Activated CD4-positive, CD25-positive, alpha-beta regulatory T cell treated with anti-CD3 and anti-CD28 coated beads, Interleukin-2, amount 50 U/mL, for 24 hours (primary cell): ENCODE data around the gene GTF3C4.
"Not testable (repeated sequence)": the region's sequence is repeated elsewhere in the genome, so short reads cannot be mapped to it uniquely, and the experiment has no call there.

Source experiments
- ATAC-seq, 2 donors: fragments of 150-1000 bp; cut with Tn5 transposase; one replicate each; pipeline ENCODE4 v1.10.0; 2021; ENCODE audit warnings: mild to moderate bottlenecking in 1 of 2, moderate library complexity in 1 of 2

Gene GTF3C4

DNA sequence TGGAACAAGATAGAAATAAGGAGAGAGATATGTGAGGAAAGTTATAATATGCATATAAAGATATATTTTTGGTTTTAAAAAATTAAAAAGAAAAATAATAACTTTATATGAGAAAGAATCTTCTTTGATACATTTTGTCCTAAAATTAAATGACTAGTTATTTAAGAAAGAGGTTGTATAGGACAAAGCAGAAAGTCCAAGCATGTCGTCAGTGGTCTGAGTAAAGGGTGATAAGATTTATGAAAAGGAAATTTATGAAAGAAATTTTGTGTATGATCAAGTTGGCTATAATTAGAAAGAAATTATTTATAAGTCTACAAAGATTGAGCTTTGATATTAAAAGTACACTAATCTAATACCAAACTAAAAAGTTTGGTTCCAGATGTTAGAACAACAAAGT is 32.0 kb downstream of the GTF3C4 start:
- ATAC-seq, result no peak

DNA sequence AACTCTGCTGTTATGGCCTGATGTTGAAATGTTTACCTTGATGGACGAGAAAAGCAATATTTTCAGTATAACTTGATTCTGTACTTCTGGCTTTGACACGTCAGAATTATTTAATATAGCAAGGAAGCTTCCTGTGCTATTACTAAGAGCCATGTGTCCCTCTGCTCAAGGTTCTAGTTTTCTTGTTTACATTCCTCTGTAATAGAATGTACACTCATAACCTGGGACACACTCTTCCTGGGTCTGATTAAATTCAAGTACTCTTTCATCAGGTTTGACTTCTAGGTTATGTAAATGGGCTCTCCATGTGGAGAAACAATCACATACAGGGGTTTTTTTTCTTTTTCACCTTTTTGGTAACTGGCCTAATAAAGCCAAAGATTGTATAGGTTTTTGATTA is 33.1 kb downstream of the GTF3C4 start:
- ATAC-seq, result no peak

DNA sequence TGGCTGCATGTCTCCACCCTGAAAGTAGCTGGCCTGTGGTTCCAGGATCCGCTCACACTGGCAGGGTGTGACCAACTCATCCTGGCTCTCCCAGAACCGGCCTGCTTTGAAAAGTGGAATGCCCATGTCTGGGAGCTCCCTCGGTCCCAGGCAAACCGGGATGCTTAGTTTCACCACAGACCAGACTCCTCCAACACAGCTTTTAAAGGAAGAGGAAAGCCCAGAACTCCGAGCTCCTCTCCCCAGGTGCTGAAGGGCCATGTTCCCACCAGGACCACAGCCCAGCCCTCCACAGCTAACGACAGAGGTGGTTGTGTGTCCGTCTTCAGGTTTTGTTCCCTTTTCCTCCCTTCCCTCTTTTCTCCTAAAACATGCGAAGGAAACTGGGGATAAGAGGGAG is 38.0 kb downstream of the GTF3C4 start:
- no peak for ATAC-seq

DNA sequence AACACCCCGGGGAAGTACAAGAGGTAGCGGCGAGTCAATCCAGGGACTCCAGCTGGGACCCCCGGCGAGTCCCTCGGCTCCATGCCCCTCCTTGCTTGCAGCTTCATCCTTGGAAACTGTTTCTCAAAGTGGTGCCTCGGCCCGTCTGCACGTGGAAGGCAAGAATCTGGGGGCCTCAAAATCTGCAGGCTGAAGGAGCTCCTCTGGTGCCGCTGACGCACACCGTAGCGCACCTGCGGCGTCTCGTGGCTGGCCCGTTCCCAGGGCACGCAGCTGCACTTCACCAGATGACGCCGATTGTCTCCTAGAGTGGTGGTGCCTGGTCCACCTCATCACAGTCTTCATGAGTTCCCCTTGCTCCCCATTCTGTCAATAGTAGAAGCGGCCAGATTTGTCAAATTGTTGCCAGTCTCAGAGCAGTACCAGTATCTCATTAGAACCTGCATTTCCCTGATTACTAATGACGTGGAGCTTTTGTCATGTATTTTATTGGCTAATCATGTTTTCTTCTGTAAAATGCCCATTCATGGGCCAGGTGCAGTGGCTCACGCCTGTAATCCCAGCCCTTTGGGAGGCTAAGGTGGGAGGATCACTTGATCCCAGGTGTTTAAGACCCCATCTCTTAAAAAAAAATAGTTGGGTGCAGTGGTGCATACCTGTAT is 38.6 kb downstream of the GTF3C4 start:
- ATAC-seq, result no peak

DNA sequence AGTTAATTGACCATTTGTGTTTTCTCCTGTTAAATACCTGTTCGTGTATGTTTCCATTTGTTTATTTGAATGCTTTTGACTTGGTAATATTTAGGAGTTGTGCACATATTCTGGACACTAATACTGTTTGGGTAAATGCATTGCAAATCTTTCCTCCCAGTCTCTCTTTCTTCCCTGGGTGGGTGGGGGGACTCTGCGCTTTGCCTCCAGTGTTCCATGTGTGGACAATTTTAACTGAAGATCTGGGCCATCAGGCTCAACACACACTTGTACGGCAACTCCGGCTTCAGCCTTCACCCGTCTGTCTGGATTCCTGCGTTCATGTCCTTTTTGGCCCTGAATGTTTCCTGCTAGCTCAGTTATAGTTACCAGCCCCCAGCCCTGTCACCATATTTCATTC is 40.1 kb downstream of the GTF3C4 start:
- ATAC-seq, result no peak

DNA sequence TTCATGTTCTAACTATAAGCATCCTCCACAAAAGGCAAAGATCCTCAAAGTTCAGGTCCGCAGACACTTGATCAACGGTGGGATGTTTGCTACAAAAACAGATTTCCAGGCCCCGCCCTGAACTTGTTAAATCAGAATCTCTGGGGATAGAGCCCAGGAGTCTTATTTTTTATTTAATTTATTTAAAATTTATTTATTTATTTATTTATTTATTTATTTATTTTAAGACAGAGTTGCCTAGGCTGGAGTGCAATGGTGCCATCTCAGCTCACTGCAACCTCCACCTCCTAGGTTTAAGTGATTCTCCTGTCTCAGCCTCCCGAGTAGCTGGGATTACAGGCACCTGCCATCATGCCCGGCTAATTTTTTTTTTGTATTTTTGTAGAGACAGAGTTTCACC is 40.9 kb downstream of the GTF3C4 start:
- ATAC-seq, result not testable (repeated sequence)

DNA sequence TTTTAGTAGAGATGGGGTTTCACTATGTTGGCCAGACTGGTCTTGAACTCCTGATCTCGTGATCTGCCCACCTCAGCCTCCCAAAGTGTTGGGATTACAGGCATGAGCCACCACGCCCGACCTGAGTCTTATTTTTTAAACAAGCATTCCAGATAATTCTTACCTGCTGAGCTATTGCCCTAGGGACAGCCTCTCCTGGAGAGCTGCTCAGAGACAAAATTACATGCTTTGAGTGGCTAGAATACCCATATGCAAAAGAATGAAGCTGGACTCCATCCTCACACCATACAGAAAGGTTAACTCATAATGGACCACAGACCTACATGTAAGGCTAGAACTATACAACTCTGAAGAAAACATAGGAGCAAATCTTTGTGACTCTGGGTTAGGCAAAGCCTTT is 41.6 kb downstream of the GTF3C4 start:
- no peak for ATAC-seq

DNA sequence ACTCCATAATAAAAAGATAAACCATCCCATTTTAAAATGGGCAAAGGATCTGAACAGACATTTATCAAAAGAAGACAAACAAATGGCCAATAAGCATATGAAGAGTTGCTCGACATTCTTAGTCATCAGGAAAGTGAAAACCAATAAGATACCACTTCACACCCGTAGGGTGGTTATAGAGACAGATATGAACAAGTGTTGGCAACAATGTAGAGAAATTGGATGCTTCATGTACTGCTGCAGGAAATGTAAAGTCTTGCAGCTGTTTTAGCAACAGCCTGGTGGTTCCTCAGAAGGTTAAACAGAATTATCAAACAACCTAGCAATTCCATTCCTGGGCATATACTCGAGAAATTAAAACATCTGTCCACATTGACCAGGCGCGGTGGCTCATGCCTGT is 42.5 kb downstream of the GTF3C4 start:
- peak in 1 of 2 donors; percentile 45 for ATAC-seq

DNA sequence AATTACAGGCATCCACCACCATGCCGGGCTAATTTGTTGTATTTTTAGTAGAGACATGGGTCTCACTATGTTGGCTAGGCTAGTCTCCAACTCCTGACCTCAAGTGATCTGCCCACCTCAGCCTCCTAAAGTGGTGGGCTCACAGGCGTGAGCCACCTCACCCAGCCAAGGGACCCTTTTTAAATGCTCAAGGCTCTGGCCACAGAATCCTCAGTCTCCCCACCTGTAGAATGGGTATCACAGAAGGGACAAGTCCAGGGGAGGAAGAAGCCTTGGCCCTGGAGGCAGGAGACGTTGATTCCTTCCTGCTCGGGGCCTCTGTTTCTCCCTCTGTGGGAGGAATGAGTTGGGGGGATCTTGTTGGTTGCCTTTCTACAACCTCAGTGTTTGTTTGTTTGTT is 45.7 kb downstream of the GTF3C4 start:
- ATAC-seq, result no peak

DNA sequence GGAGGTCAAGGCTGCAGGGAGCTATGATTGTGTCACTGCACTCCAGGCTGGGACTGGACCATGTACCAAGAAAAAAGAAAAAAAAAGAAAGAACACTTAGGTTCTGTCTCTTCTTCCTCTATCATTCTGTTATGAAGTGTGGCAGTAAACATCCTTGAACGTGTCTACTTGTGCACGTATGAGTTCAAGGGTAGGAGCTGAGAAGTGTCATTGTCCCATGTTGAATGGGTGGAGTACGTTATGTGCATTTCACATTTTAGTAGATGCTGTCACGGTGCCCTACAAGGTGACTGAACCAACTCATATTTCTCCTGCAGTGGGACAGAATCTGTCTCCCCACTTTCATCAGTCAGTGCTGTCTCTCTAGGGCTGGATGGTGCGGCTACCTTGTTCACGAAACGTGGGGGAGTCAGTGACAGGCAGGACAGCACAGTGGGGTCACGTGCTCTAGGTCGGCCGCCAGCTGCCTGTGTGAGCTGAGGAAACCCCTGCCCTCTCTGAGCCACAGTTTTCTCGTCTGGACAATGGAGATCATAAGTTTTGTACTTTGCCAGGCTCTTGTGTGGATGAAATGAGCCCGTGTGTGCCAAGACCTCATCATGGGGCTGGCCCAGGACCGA is 47.2 kb downstream of the GTF3C4 start:
- no peak for ATAC-seq

DNA sequence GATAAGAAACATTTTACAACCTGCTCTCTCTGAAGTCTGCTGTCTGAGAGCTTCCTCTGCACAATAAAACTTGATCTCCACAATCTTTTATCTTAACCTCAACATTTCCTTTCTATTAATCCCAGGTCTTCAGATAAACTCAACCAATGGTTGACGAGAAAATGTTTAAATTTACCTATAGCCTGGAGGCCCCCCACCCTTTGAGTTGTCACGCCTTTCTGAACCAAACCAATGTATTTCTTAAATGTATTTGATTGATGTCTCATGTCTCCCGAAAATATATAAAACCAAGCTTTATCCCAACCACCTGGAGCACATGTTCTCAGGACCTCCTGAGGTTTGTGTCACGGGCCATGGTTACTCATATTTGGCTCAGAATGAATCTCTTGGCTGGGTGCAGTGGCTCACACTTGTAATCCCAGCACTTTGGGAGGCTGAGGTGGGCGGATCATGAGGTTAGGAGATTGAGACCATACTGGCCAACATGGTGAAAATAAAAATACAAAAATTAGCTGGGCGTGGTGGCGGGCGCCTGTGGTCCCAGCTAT is 48.2 kb downstream of the GTF3C4 start:
- not testable (repeated sequence) for ATAC-seq

DNA sequence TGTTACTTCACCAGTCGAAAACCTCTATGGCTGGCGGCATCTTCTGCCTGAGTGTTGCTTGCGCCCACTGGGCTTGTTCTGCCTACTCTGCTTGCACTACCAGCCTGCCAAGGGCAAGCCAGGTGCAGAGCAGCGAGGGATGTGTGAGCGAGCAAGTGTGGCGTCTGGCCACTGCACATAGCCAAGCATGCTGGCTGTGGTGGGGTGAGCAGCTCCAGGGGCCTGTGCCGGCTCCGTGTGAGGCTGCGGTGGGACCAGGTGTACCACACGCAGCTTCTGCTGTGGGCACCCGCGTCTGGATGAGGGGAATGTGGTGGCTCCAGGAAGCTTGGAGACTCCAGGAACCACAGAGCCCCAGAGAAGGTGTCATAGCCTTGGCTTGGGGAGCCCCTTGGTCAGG is 51.4 kb downstream of the GTF3C4 start:
- ATAC-seq, result no peak

DNA sequence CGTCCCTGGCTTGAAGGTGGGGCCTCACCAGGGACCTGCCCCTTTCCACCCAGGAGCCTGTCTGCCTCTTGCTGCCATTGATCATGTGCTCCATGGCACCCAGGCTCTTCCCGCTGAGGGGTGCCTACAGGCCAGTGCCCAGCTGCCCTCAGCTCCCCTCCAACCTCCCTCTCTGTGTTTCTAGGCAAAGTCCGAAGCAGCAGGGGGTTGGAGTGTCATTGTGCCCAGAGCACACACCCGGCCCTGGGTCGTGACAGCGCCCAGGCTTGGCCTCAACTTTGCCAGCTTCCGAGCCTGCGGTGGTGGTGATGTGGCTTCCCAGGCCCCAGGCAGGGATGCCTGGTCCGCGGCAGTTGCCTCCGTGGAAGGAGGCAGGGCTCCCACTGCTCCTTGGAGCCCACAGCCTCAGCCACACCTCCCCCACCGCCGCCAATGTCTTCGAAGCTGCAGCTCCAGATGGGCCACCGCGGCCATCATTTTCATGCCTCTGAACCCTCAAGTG is 52.4 kb downstream of the GTF3C4 start:
- ATAC-seq, result no peak

DNA sequence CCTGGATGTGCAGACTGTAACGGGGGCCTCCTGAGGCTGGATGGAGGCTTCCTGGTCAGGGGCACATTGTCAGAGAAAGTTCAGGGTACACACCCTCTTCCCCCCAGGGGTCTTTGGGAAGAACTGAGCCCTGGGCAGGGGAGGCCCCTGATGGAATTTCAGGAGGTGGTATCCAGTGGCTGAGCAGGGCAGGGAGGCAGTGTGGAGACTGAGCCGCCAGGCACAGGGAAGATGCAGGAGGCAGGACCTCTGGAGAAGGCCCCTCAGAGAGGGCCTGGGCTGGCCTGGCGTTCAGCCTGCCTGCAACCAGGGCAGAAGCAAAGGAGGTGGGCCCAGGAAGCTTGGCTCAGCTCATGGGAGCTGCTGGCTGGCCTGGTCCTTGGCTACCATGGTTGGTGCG is 53.5 kb downstream of the GTF3C4 start:
- ATAC-seq, result no peak

DNA sequence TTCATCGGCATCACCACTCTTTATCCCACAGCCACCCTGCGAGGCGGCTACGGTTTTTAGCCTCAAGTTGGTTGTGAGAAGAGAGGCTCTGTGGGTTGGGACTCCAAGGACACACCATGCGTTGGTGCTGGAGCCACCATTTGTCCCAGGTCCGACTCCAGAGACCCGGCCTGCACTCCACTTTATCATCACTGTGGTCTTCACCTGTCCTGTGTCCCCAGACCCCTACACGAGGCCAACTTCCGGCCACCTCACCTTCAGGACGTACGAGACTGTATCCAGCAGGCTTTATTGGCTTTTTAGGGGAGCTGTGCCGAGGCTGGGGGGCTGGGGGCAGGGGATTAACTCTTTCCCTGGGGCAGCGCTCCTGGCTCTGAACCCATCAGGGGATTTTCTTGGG is 55.0 kb downstream of the GTF3C4 start:
- no peak for ATAC-seq

DNA sequence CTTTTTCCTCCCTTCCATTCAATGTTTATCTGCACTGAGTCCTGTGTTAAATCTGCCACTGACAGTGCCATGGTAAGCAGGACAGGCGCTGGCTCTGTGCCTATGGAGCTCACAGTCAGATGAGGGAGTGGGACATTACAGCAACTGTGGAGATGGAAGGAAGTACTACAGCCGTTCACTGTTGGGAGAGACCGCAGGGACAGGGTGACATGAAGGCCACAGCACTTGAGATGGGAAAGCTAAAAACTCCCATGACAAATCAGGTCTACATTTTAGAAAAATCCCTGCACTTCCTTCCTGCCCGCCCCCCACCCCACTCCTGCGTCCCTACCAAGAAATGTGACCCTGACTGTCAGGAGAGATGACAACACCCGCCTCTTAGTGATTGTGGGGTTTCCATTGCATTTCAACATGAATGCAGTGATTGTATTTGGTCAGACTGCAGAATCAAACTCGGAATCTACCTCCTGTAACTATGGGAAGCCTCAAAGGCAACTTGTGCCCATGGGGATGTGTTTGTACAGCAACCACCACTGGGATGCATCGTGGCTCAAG is 56.4 kb downstream of the GTF3C4 start:
- ATAC-seq, result no peak

DNA sequence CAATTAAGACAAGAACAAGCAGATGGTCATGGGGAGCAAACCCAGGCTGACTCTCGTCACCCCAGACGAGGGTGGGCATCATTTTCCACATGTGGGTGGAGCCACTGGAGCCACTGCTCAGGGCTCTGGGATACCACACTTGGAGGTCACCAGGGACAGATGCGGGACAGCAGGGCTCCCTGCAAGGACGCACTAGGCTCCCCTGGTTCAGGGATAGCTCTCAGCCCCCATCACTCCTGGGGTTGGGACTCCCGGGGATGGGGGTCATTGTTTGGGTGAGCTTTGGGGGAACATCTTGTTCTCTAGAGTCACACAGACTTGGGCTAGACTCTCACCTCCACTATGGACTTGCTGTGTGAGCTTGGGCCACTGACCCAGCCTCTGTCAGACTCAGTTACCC is 57.8 kb downstream of the GTF3C4 start:
- ATAC-seq, result no peak

DNA sequence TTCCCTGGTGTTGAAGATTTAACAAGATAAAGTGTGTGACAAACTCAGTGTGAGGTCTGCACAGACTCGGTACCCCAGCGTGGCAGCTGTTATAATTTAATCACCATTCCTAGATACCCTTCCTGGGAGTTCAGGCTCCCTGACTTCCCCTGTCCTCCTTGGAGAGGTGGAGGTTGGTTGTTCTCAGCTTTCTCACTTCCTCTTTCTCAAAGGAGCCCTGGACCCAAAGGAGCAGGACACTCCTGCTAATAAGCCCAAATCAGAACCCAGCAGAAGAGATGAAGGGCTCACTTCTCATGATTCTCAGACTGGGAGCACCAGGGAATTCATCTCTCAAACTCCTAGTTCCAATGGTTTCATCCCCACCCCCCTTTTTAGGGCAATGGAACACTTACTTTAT is 58.2 kb downstream of the GTF3C4 start:
- no peak for ATAC-seq

DNA sequence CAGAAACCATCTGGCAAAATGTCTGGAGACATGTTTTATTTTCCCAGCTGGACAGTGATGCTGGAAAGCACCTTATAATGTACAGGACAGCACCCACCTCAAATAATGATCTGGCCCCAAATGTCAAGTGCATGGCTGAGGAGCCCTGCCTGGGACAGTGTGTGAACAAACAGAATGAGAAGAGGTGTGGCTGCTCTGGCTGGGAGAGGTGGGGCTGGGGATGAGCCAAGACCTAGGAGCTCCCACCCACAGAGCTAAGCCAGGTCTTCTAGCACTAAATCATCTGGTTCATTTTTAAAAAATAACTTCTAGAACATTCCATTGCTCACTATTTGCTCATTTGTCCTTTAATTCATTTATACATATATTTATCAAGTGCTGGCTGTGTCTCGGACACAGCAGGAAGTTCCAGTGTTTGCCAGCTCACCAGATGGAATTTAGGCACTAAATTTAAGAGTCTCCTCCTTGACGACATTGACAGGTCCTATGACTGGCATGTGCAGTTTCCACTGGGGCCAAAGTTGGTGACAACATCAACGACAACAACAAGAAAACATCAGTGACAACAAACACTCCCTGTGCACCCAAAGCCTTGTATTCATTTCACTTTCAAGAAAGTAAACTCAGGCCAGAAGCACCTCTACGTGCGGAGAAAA is 59.1 kb downstream of the GTF3C4 start:
- ATAC-seq, result no peak

DNA sequence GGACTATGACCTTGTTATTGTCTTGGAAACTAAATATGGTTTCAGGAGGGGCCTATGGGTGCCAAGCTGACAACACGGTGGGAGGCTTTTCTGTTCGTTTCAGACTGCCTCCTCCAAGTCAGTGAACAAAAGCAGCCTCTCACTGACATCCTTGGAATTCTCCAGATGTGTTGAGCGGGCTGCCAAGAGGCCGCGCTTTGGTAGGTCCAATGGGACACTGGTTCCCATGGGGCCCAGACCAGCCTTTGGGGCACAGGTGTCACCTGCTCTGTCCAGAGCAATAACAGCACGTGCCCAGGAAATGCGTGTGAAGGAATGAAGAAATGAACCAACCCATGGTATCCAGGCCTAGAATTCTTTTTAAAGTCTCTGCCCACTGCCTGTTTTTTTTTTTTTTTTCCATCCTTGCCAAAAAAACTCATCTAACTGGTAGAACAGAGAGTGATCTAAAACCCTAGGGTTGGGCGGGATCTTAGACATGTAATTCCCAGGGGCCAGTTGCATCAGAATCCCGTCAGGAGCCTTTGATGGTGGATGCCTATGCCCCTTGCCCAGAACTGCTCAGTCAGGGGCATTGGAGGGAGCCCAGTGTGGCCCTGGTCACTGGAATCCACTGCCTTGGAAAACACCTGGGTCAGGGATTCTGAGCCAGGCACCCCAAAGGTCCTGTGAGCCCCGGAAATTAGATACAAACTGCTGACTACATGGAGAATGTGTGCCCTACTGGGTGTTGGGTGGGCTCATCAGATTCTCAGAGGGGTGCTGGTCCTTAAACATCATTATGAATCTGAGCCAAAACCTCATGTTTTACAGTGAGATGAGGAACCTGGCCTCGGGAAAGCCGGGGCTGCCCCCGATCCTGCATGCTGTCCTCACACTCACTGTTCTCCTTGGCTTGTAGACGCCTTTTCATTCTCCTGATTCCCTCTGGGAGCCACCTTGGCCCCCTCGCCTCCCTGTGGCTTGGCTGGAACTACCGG is 60.1 kb downstream of the GTF3C4 start:
- ATAC-seq, result no peak

DNA sequence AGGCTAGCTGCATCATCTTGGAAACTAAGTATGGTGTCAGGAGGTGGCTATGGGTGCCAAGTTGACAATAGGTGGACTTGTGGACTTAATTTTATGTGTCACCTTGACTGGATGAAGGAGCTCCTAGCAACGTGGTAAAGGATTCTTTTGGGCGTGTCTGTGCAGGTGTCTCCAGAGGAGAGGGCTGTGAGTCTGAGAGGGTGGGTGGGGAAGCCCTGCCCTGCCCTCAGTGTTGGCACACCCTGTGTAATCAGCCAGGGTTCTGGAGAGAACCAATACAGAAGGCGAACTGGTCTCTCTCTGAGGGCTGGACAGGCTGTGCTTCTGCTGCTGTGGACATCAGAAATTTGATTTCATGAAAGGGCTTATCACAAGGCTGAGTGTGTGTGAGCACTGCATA is 61.0 kb downstream of the GTF3C4 start:
- ATAC-seq, result no peak
